Muscle layer of colon (tissue), 2 donors: ENCODE results near the gene NRL.

Experiments used
- H3K27ac ChIP-seq: one replicate; pipeline ENCODE4 v1.7.0; 2013; ENCODE audit warnings: low read depth, mild to moderate bottlenecking, low read length, moderate library complexity
- H3K27me3 ChIP-seq, 2 donors: one replicate each; pipeline ENCODE4 v1.7.0; 2013; ENCODE audit warnings: low read length in 2 of 2, mild to moderate bottlenecking in 2 of 2; ENCODE audit not compliant: insufficient read depth in 2 of 2, control insufficient read depth in 1 of 2
- H3K36me3 ChIP-seq: one replicate; pipeline ENCODE4 v1.7.0; 2013; ENCODE audit warnings: mild to moderate bottlenecking, low read length; ENCODE audit not compliant: insufficient read depth
- H3K4me1 ChIP-seq: one replicate; pipeline ENCODE4 v1.7.0; 2013; ENCODE audit warnings: mild to moderate bottlenecking, low read length; ENCODE audit not compliant: insufficient read depth
- H3K4me3 ChIP-seq, 2 donors: one replicate each; pipeline ENCODE4 v1.7.0; 2013; ENCODE audit warnings: low read length in 2 of 2, low read depth in 1 of 2, mild to moderate bottlenecking in 1 of 2, moderate library complexity in 1 of 2
- H3K9ac ChIP-seq: one replicate; pipeline ENCODE4 v1.7.0; 2013; ENCODE audit warnings: low read length
- H3K9me3 ChIP-seq: one replicate; pipeline ENCODE4 v1.7.0; 2013; ENCODE audit warnings: mild to moderate bottlenecking, low read length
- donor health status: abdominal sarcoma.
- donor health status: Adenocarcinoma of cecum.

Gene NRL

DNA sequence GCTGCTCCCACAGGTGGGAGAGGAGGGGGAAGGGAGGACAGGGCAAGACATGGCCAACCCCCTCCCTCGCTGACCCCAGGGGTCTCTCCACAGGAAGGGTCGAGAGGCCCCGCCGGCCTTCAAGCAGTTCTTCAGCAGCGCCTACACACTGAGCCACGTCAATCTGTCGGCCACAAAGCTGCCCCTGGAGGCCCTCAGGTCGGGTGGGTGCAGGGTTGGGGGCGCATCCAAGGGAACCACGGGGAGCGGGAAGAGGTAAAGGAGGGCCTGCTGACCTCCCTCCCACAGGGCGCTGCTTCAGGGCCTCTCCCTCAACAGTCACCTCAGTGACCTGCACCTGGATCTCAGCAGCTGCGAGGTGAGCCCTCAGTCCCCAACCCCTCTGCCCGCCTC is 56.9 kb downstream of the NRL start:
- Histone ChIP-seq H3K4me3 (no peak overlapping the region), H3K36me3 (no peaks in the 10 kb centered on the region), H3K27ac (no peak overlapping the region), H3K9me3 (no peaks in the 10 kb centered on the region), H3K9ac (no peak overlapping the region), H3K4me1 (no peaks in the 10 kb centered on the region), H3K27me3 (peaks cover 0 to 6% of the 10 kb centered on the region in 2 donors)

GRCh38 chr14:24057271-24057670 is 57.5 kb downstream of the NRL start:
- H3K27me3 ChIP-seq: peaks cover 0 to 6% of the 10 kb centered on the region in 2 donors
- peaks cover 5% of the 10 kb centered on the region for H3K4me1 ChIP-seq
- H3K9me3 ChIP-seq: no peaks in the 10 kb centered on the region
- H3K9ac ChIP-seq: no peak overlapping the region
- H3K4me3 ChIP-seq: no peak overlapping the region
- H3K36me3 ChIP-seq: no peaks in the 10 kb centered on the region
- no peak overlapping the region for H3K27ac ChIP-seq

DNA sequence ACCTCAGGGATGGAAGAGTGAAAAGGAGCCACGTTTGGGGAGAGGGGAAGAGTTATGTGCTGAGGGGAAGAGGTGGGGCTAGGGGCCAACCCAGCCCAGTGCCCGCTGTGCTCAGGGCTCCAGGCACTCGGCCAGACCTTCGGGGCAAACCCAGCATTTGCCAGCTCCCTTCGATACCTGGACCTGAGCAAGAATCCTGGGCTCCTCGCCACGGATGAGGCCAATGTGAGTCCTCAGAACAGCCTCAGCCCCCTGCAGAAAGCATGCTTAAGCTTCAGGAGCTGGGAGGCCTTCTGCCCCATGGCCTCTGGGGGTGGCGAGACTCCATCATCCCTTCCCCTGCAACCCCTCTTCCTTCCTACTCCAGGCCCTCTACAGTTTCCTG is 58.0 kb downstream of the NRL start:
- H3K36me3 ChIP-seq: no peaks in the 10 kb centered on the region
- peaks cover 0 to 6% of the 10 kb centered on the region in 2 donors for H3K27me3 ChIP-seq
- no peak overlapping the region for H3K4me3 ChIP-seq
- no peaks in the 10 kb centered on the region for H3K9me3 ChIP-seq
- H3K4me1 ChIP-seq: peaks cover 7% of the 10 kb centered on the region
- H3K27ac ChIP-seq: no peak overlapping the region
- H3K9ac ChIP-seq: no peak overlapping the region

DNA sequence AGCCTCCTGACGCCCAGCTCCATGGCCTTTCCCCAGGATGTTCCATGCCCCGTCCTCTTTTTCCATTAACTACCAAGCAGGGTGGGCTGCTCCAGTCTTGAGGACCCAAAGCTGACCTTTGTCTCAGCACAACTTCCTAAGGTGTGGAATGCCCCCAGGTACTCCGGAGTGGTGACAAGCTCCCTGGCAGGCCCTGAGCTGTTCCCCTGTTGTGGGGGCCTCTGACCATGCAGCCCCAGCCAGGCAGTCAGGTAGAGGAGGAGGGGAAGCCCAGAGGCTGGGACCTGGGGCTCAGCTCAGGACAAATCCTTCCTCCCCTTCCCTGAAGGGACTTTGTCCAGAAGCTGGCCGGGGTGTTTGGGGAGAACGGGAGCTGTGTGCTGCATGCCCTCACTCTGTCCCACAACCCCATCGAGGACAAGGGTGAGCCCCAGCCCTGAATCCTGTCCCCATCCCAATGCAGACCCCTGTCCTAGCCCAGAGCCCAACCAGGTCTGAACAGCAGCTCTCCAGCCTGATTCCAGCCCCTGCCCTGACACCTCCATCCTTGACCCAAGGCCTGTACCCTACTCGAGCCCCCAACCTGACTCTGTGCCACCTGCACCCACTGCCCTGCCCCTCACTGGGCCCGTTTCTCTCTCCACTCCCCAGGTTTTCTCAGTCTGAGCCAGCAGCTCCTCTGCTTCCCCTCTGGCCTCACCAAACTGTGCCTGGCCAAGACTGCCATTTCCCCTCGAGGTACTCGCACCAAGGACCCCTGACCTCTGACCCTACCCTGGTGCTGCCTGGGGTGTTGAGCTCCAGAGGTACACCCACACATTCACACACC is 58.6 kb downstream of the NRL start:
- H3K9ac ChIP-seq: no peak overlapping the region
- no peaks in the 10 kb centered on the region for H3K36me3 ChIP-seq
- H3K27ac ChIP-seq: no peak overlapping the region
- peaks cover 0 to 6% of the 10 kb centered on the region in 2 donors for H3K27me3 ChIP-seq
- H3K4me1 ChIP-seq: peaks cover 7% of the 10 kb centered on the region
- no peaks in the 10 kb centered on the region for H3K9me3 ChIP-seq
- H3K4me3 ChIP-seq: no peak overlapping the region

DNA sequence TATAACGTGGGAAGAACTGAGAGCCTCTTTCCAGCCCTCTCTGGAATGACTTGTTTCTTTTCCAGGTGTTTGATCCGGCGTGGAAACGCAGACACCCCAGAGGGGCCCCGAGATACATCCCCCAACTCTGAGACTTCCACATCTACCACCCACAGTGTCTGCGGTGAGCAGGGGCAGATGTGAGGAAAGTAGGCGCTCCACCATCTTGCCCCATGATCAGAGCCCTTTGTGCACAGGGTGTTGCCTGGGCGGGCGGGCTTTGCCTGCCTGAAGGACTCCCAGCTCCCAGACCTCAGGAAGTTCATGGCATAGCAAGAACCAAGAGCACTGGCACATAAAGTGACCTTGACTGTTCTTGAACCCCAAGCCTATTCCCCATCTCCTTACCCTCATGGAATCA is 60.1 kb downstream of the NRL start:
- H3K9ac ChIP-seq: no peak overlapping the region
- H3K4me1 ChIP-seq: peaks cover 7% of the 10 kb centered on the region
- H3K27ac ChIP-seq: no peak overlapping the region
- H3K27me3 ChIP-seq: peaks cover 0 to 6% of the 10 kb centered on the region in 2 donors
- H3K9me3 ChIP-seq: no peaks in the 10 kb centered on the region
- H3K36me3 ChIP-seq: no peaks in the 10 kb centered on the region
- no peak overlapping the region for H3K4me3 ChIP-seq

- H3K9ac ChIP-seq: no peak overlapping the region
- H3K36me3 ChIP-seq: no peaks in the 10 kb centered on the region
- no peaks in the 10 kb centered on the region for H3K9me3 ChIP-seq
- H3K27ac ChIP-seq: no peak overlapping the region
- peaks cover 0 to 6% of the 10 kb centered on the region in 2 donors for H3K27me3 ChIP-seq
- peaks cover 7% of the 10 kb centered on the region for H3K4me1 ChIP-seq
- H3K4me3 ChIP-seq: no peak overlapping the region
Observed at GRCh38 chr14:24054324-24054641, 60.5 kb downstream of the NRL start.

- H3K4me1 ChIP-seq: peaks cover 7% of the 10 kb centered on the region
- H3K36me3 ChIP-seq: no peaks in the 10 kb centered on the region
- H3K4me3 ChIP-seq: no peak overlapping the region
- H3K27ac ChIP-seq: no peak overlapping the region
- H3K9me3 ChIP-seq: no peaks in the 10 kb centered on the region
- no peak overlapping the region for H3K9ac ChIP-seq
- H3K27me3 ChIP-seq: peaks cover 0 to 6% of the 10 kb centered on the region in 2 donors
Observed at GRCh38 chr14:24053548-24054323, 61.0 kb downstream of the NRL start.

- peak overlapping the region; percentile 33 to 58 for H3K4me3 ChIP-seq
- peaks cover 0 to 6% of the 10 kb centered on the region in 2 donors for H3K27me3 ChIP-seq
- H3K27ac ChIP-seq: no peak overlapping the region
- no peaks in the 10 kb centered on the region for H3K36me3 ChIP-seq
- H3K4me1 ChIP-seq: peaks cover 7% of the 10 kb centered on the region
- H3K9me3 ChIP-seq: no peaks in the 10 kb centered on the region
- no peak overlapping the region for H3K9ac ChIP-seq
Observed at GRCh38 chr14:24052656-24053547, 61.8 kb downstream of the NRL start.

GRCh38 chr14:24051789-24052655 is 62.7 kb downstream of the NRL start, which contains the start of gene CARMIL3:
TSS of gene CARMIL3 (plus strand) at chr14:24052009. CDS start at chr14:24052154, 145 bp downstream.
- Histone ChIP-seq H3K27me3 (peaks cover 0 to 6% of the 10 kb centered on the region in 2 donors), H3K9me3 (no peaks in the 10 kb centered on the region), H3K9ac (no peak within 1 kb of the TSS), H3K4me3 (peak within 1 kb of the TSS; percentile 33 to 58), H3K27ac (peak within 1 kb of the TSS; percentile 66), H3K36me3 (no peaks in the 10 kb centered on the region), H3K4me1 (peaks cover 7% of the 10 kb centered on the region)

- no peaks in the 10 kb centered on the region for H3K36me3 ChIP-seq
- H3K4me1 ChIP-seq: peaks cover 7% of the 10 kb centered on the region
- no peak overlapping the region for H3K9ac ChIP-seq
- H3K4me3 ChIP-seq: peak overlapping the region; percentile 33 to 58
- peak overlapping the region; percentile 66 for H3K27ac ChIP-seq
- H3K27me3 ChIP-seq: peaks cover 0 to 6% of the 10 kb centered on the region in 2 donors
- H3K9me3 ChIP-seq: no peaks in the 10 kb centered on the region
Observed at GRCh38 chr14:24051176-24051788, 63.5 kb downstream of the NRL start.
